AG09309 (cell line): ENCODE measurements around the gene PPFIBP1.

Experiments
- DNase-seq: peaks from one replicate; pipeline ENCODE4 v3.0.0-alpha.2; 2010; ENCODE audit warnings: low read depth
- H3K4me3 ChIP-seq: 2 replicates; pipeline ENCODE4 v1.5.1; 2011; ENCODE audit warnings: mild to moderate bottlenecking, low read depth, low read length, moderate library complexity; ENCODE audit not compliant: control insufficient read depth
- CTCF ChIP-seq: IDR thresholded peaks from 2 replicates; pipeline ENCODE4 v1.5.1; 2011; ENCODE audit warnings: mild to moderate bottlenecking, low read depth, low read length, inconsistent platforms; ENCODE audit not compliant: insufficient read depth, control insufficient read depth; ENCODE audit errors: missing control alignments

PPFIBP1 gene

GRCh38 chr12:27547592-27547991 lies 23.6 kb downstream of the PPFIBP1 start:
- TF ChIP-seq CTCF: no peak
- H3K4me3 ChIP-seq: no peak overlapping the region
- no peak for DNase-seq

DNA sequence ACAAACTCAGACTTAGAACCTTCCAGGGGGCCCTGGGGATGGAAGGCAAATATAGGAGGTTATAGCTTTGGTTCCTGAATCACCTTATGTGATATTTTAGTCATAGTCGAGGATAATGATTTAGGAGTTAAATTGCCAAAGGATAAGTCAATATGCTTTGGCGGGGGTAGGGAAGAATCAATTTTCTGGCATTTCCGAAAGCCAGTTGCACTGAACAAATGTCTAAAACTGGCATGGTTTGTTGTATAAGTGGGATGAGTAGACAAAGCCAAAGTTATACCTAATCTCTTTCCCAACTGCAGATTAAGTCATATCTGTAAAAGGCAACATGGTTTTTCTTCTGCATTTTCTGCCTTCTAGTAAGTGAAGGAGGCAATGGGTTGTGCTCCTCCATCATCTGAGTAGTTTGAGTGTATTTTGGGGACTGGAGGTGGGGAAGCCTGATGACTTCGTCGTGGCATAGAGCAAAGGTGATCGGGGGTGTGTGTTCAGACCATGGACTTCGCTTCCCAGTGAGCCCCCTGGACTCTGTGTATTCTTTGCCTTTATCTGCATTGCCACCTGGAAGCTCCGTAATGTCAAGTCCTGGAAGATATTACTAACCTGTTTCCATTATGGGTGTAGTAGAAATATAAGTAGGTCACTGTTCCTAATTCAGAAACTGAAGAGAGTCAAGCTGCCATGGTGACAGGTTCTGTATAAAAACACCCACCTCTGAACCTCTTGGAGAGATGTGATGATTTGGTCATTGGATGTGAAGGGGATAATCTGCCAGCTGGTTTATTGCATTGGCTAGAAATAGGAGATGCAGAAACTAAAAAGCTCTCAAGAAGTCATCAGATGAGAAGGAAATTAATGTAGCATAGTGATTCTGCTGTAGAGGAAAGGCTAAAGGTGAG lies 24.5 kb downstream of the PPFIBP1 start:
- no peak overlapping the region for H3K4me3 ChIP-seq
- no peak for DNase-seq
- no peak for TF ChIP-seq CTCF

- no peak for DNase-seq
- peak overlapping the region; percentile 27 for H3K4me3 ChIP-seq
- TF ChIP-seq CTCF: no peak
These were observed 25.3 kb downstream of the PPFIBP1 start for GRCh38 chr12:27549236-27549800.

DNA sequence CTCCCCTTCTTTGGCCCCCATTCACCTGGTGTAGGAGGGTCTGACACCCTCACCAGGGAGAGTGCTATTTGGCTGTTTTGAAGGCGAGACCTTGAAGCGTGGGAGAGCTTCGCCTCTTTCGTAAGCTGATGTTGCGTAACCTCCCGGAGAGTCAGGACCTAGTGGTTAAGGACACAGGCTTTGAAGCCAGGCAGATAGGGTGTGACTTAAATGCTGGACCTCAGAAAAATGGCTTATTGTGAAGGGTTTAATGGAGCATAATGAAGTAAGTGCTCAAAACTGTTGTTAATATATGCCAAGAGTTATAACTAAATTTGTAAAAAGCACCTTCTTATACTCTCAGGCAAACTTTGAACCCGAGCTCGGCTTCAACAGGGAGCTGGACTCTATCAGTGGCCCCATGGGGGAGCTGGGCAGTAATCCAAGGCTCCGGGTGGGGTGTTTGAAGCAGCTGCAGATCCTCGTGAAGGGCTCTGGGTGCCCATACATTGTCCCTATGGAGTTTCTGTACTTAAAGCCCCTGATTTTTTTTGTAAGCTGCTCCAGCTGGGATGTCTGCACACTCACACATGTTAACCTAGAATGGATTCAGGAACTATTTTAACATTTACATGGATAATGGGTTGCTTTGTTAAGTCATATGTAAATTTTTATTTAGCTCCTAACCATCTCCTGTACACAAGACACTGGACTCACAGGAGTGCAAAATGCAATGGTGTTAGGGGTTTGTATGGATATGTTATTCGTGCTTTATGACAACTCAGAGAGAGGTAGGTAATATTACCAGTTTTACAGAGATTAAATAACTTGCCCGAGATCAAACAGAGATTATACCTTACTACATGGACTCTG lies 26.0 kb downstream of the PPFIBP1 start:
- peak; percentile 93 for DNase-seq
- TF ChIP-seq CTCF: no peak
- H3K4me3 ChIP-seq: peak overlapping the region; percentile 27

DNA sequence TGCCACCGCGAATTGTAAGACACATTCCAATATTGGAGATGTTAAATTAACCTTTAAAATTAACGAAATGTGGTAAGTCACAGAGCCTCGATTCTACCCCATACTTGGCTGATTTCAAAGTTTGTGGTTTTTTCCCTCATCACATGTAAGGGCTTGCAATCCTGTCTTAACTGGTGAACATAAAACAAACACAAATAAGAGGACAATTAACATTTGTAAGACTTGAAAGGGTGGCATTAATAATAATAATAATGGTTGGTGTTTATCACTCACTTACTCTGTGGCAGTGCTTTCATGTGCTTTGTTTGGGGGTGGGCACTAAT lies 26.6 kb downstream of the PPFIBP1 start:
- no peak for DNase-seq
- no peak overlapping the region for H3K4me3 ChIP-seq
- TF ChIP-seq CTCF: no peak

DNA sequence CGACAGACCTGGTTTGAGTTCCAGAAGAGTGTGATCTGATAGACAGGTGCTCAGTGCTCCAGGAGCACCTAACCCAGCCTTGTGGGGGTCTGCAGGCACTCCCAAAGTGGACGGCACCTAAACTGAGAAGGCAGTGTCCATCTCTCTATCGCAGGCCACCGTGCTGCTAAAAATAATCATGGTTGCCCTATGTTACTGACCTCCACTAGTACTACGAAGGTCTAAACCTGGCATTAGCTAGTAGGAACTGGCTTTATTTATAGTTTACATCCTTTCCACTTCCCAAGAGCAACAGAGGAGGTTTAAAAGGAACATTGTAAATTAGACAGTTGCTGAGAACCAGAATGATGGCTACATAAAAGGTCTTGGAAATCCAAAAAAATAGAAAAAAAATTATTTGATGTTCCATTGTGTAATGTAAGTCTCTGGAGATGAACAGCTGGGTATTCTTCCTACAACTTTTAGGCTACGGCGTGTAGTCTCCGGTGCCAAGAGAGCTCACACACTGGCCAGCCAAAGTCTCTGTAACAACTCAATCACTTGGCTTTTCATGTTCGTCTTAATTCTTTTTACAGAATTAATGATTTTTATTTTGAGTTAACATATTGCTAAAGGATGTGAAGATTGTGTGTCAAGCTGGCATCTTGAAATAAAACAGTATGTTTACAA lies 27.3 kb downstream of the PPFIBP1 start:
- no peak for TF ChIP-seq CTCF
- DNase-seq: no peak
- no peak overlapping the region for H3K4me3 ChIP-seq
